T-helper 22 cell (primary cell): ENCODE data around the gene KCNK3.
"Not testable (repeated sequence)": the region's sequence is repeated elsewhere in the genome, so short reads cannot be mapped to it uniquely, and the experiment has no call there.

Source experiments
- DNase-seq: peaks from one replicate; pipeline ENCODE4 v3.0.0-alpha.2; 2020; ENCODE audit warnings: low read depth

KCNK3 gene

DNA sequence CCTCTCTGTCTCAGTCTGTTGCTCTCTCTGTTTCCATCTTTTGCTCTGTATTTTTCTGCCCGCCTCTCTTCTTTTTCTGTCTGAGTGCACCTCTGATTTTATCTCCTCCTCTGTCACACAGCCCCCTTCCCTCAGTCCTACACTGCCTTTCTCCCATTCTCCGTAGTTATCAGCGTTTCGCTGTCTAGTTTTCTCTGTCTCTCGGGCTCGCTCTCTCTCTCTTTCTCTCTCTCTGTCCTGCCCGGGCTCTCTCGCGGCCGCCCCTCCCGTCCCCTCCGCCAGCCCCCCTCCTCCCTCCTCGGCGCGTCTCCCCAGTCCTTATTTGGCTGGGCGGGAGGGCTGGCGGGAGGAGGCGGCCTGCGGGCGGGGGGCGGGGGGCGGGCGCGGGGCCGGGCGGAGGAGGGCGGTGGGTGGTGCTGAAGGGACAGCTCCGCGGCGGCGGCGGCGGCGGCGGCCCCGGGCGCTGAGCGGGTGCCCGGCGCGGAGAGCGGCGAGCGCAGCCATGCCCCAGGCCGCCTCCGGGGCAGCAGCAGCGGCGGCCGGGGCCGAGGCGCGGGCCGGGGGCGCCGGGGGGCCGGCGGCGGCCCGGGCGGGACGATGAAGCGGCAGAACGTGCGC, at the start of gene KCNK3:
TSS of gene KCNK3 (plus strand) at position 444 of the 618 bp plus-strand sequence. CDS start at position 598, 154 bp downstream.
- DNase-seq = no peak

DNA sequence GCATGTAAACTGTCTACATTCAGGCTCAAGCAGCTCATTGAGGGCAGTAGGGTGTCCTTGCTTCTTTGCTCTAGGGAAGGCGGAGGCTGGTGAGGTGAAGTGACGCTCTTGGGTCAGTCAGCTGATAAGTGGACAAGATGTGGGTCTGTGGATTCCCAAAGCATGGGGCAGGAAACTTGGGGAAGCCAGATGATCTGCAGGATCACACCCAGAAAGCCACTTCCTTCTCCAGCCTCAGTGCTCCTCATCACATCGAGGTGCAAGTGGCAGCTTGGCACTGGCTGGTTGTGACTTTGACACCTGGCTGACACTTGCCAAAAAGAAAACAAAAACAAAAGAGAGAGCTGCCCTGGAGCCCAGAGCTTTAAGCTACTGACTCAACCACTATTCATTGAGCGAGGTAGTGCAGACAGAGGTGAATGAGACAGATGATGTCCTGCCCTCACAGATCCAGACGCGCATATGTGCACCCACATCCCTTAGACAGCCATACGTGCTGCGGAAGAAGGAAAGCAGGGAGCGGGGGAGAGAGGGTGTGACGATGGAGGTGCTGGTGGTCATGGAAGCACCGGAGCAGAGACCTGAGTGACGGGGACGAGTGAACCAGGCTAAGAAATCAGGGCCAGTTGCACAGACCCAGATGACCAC, 48.2 kb upstream of the KCNK3 start:
- DNase-seq = no peak

DNA sequence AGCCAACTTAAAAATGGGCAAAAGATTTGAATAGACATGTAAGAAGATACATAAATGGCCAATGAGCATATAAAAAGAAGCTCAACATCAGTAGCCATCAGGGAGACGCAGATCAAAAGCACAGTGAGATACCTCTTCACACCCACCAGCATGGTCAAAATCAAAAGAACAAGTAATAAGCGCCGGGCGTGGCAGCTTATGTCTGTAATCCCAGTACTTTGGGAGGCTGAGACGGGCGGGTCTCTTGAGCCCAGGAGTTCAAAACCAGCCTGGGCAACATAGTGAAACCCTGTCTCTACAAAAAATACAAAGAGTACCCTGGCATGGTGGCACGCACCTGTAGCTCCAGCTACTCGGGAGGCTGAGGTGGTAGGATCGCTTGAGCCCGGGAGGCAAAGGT, 46.8 kb upstream of the KCNK3 start:
- no peak for DNase-seq

- no peak for DNase-seq
These were observed 45.4 kb upstream of the KCNK3 start for GRCh38 chr2:26646986-26647672.

- no peak for DNase-seq
These were observed 44.5 kb upstream of the KCNK3 start for GRCh38 chr2:26647981-26648380.

- no peak for DNase-seq
These were observed 44.0 kb upstream of the KCNK3 start for GRCh38 chr2:26648516-26648915.

GRCh38 chr2:26649322-26649721, 43.2 kb upstream of the KCNK3 start:
- no peak for DNase-seq

- DNase-seq = no peak
These were observed 42.4 kb upstream of the KCNK3 start for GRCh38 chr2:26649992-26650712.

DNA sequence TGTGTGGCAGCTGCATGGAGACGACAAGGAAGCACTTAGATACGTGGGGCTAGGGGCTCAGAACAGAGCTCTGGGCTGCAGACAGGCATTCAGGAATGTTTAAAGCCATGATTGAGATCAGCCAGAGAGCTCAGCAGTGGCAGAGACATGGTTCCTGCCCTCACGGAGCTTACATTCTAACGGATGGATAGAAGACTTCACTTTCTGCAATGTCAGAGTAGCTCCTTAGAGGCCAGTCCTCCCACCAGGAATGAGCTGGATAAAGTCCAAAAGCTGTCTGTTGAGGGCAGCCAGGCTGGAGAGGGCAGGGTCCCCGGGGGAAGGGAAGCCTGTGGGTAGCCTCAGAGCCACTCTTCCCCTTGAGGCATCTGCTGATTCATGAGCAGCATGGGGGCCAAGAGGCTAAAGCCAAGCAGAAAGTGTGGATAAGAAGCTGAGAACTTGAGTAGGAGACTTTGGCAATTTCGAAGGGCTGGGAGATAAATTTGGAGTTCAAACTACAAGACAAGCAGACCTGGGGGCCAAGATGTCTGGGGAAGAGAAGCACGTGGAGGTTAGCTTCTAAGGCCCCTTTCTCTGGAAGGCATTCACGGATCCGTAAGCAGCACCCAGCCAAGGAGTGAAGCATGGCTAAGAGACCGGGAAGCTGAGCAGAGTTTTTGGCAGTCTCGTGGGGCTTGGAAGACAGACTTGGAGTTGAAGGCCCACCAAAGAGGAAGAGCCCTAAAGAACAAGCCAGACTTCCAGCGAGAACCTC, 41.6 kb upstream of the KCNK3 start:
- DNase-seq = no peak

DNA sequence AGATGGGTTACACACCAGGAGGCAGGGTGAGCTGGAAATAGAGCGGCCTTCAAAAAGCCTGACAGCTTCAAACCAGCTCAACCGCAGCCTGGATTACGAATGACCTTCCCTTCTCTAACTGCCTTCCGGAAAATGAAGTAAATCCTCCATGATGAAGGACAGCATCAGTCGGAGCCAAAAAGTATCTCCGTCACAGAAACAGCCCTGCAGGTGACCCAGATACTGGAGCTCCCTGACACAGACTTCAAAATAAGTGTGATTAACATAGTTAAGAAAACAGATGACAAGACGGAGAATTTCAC, 41.1 kb upstream of the KCNK3 start:
- DNase-seq = no peak

DNA sequence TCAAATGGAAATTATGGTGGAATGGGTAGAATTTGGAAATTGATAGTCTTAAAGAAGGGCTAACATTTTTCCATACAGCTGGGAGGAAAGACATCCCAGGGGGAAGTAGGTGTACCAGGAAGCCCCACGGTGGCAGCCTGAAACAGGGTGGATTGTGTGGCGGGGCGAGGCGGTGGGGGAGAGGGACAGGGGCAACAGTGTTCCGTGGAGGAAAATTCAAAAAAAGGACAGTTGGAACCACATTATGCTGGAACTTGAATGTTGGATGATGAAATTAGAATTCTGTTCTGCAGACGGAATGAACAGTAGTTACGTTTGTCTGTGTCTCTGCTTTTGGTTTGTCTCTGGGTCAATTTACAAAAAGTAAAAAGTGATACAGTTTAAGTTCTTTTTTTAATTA, 40.7 kb upstream of the KCNK3 start:
- no peak for DNase-seq

DNA sequence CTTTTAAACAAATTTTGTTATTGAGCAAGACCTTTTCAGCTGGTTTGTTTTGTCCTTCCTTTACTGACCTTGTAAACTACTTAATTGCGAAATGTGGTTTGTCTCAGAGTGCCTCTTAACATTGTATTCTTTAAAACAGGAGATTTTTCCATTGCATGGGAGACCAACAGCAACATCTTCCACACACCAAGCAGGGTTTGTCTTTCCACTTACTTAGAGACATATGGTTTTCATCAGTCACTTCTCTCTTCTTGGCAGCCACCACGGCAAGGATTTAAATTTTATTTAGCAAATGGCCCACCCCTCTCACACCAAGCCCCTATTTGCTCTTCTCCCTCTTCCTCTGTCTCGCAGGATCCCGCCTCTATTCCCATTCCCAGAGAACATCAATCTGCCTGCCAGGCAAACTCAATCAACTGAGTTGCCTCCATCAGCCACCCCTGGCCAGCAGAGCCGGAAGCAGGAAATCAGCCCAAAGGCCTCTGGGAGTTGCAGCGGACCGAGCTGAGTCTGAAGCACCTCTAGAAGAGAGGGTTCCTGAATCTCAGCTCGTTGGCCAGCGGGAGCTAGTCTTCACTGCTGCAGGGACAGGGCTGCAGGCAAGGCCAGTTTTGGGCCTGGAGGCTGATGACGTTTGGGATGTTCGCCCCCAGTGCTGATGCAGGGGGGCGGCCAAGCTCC, 40.0 kb upstream of the KCNK3 start:
- DNase-seq = no peak

- no peak for DNase-seq
These were observed 39.1 kb upstream of the KCNK3 start for GRCh38 chr2:26653207-26654060.

DNA sequence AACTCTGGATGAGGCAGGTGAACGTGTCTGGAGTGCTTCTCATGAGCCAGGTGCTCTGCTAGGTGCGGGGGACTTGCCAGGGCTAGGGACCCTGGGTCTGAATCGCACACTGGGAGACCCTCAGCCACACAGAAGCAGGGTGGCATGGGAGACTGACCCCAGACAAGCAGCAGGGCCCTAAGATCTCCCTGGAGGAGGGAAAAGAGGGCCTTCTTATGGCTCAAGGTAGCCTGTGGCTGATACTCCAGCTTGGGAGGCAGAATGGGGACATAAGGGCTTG, 38.5 kb upstream of the KCNK3 start:
- DNase-seq = no peak

DNA sequence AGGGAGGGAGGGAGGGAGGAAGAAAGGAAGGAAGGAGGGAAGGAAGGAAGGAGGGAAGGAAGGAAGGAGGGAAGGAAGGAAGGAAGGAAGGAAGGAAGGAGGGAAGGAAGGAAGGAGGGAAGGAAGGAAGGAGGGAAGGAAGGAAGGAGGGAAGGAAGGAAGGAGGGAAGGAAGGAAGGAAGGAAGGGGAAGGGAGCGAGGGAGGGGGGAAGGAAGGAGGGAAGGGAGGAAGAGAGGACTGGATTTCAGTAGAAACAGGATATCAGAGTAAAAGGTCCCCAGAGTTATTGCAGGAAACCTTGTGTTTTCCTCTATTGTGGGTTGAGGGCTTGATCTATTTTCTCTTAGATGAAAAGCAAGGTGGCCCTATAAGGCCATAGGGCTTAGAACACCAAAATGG, 37.4 kb upstream of the KCNK3 start:
- not testable (repeated sequence) for DNase-seq

- no peak for DNase-seq
These were observed 36.8 kb upstream of the KCNK3 start for GRCh38 chr2:26655611-26656195.

GRCh38 chr2:26657265-26657664, 35.3 kb upstream of the KCNK3 start:
- DNase-seq = no peak

GRCh38 chr2:26658691-26659346, 33.7 kb upstream of the KCNK3 start:
- no peak for DNase-seq

DNA sequence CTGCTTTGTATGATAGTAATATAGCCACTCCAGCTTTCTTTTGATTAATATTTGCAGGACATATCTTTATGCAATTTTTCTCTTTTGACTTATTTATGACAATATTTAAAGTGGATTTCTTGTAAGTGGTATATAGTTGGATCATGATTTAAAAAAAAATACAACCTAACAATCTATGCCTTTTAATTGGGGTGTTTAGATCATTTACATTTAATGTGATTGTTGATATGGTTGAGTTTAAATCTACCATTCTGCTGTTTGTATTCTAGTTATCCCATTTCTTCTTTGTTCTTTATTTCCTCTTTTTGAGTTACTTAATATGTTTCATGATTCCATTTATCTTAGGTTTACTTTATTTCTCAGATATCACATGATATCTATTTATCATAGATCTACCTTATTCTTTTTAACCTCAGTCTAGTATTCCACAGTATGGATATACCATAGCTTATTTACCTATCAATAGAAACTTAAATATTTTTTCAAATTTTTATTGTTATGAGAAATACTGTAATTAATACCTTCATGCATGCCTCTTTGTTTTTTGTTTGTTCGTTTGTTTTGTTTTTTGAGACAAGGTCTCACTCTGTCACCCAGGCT, 32.1 kb upstream of the KCNK3 start:
- no peak for DNase-seq

DNA sequence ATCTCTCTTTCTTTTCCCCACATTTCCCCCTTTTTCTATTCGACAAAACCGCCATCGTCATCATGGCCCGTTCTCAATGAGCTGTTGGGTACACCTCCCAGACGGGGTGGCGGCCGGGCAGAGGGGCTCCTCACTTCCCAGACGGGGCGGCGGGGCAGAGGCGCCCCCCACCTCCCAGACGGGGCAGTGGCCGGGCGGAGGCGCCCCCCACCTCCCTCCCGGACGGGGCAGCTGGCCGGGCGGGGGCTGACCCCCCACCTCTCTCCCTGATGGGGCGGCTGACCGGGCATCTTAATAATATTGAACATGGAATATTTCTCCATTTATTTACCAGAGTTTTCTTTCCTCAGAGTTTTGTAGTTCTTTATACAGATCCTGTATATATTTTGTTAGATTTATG, 27.2 kb upstream of the KCNK3 start:
- not testable (repeated sequence) for DNase-seq
